Measurements from ENCODE around the gene DGKB. TPM values are rescaled to one million over a fixed set of nuclear protein-coding genes. Genes with fewer than 3 reads are reported as not detected.

The DGKB gene
- total RNA-seq, 1 donor from 2014 or later: not detected

DNA sequence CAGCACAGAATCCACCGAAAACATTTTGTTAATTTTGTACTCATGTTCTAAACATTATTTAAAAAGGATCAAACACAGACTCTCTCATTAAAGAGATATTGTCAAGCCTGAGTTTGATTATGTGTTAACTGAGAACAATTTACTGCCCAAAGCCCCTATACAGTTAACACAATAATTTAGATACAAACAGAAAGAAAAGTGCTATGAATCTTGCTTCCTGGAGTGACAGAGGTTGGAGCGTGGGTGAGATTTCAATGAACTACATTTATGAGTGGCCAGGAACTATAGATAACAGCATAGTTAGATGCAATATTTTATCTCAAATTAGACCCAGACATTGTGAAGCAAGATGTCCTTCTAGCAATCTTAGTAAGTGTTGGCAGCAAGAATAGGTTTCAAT is 464.2 kb downstream of the DGKB start:
- DNase-seq: no peak

DNA sequence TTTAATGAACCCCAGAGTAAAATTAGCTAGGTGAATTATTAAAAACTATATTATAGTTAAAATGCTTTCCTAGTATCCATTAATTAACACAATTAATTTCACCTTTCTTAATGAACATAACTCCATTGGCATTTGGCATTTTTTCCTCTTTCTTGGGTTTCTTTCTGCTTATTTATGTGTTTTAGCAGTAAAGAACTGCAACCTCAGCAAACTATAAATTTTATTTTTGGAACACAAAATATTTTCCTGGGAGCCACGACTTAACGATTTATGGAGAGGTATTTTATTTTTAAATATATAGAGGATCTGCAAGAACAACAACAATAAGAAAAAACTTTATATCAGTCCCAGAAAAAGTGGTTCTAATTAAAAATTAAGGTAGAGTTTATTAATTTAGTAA is 465.7 kb downstream of the DGKB start:
- no peak for DNase-seq

DNA sequence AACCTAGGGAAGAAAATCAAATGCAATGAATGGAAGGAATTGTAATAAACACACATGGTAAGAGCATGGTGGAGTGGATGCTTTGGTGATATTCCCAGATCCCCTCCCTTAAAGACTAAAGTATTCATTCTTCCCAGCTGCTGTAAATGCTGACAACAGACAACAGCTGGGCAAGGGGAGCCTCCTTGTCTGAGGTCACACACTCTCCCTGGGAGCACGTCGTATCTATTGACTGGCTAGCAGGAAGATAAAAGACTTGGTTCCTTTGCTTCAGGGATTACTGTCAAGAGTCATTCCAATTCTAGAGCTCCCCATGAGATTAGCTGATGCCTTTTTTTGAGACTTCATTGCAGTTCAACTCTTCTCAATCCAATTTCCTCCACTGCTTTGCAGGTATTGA is 469.6 kb downstream of the DGKB start:
- DNase-seq: no peak

DNA sequence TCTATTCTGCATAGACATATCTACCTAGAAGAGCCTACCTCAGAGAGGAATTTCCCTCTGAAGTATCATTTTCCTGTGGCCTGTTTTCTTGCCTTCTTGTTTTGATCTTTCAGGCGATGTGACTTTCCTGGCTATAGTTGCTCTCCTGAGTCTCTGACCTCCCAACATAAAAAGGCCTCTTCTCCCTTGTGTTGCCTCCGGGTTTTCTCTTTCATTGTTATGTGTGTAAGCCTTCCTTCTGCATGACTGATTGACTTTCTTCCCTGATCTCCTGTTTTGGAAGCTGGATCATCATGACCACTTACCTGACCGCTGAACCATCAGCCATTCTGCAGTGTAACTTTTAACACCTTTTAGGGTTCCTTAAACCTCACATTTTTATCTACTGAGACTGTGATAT is 471.6 kb downstream of the DGKB start:
- DNase-seq: no peak

DNA sequence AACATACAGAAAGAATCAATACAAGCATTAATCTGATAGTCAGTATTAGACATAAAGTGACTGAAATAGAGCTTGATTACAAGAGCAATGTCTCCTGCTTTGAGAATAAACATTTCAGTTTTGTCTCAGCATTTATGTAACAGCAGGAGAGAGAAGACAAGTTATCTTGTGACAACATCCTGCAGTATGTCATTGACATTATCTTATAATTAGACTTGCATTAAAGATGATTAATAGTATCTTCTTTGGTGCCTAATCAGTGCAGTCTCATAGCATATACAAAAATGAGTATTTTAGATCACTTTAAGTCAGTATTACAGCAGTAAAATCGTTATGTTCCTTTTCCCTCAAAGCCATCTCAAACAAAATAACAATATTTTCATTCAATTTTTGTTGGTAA is 477.0 kb downstream of the DGKB start:
- no peak for DNase-seq

DNA sequence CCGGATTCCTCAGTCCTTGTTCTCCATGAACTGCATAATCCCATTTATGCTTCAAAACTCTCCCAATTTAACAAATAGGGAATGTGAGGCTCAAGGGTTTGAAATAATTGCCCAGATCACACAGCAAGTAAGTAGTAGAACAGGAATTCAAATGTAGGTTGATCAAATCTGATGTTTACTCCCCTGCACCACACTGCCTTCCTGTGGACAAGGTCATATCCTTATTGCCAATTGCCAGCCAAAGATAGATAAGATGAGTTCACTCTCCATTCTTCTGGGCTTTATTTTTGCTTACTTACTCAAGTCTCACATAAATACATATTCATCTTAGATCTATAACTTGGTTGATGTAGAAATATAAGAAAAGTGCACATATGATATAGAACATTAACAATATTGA is 477.9 kb downstream of the DGKB start:
- DNase-seq: no peak

DNA sequence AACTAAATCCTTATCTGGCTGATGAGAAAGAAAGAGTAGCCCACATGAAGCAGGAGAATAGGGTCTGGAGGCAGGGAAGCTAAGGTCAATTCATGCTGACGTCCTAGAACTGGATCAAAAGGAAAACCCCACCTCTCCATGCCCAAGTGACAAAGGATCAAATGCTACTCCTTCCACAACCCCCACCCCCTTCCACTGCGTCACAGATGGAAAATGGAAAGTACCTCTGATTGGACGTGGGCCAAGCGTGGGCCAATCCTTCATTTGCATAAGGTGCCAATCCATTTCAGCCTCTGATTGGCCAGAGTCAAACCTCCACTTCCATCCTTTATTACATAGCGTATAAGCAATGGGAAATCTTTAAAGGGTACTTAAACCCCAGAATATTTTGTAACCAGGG is 481.8 kb downstream of the DGKB start:
- DNase-seq: no peak

DNA sequence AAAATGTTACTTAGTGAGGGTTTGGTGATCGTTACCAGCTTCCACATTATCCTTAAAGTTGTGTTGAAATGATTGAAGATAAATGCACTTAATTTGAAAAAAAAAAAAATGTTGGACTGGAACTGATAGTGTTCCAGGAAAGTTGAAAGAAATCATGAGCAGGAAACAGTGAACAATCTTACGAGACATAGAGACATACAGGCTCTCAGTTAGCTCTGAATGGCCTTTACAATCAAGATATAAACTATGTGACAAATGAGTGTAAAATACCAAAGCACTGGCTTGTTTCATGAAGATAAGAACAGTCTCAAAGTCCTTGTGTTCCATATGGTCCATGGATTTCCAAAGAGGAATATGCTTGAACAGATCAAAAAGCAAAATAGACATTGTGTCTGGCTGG is 483.0 kb downstream of the DGKB start:
- no peak for DNase-seq

DNA sequence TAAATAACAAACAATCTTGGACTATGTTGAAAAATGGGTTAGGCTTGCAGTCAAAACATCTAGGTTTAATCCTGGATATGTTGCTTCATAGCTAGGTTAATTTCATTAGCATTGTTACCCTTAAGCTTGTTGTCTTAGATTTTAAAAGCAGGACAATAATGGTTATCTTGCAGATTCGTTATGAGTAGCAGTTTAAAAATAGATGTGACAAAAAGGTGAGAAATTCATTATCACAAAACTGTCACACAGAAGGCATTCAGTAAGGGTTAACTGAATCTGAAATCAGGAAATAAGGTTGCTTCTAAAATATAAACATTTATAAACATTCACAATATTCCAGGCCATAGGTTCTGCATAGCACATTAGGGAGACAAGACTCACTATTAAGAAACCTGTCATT is 483.9 kb downstream of the DGKB start:
- no peak for DNase-seq

DNA sequence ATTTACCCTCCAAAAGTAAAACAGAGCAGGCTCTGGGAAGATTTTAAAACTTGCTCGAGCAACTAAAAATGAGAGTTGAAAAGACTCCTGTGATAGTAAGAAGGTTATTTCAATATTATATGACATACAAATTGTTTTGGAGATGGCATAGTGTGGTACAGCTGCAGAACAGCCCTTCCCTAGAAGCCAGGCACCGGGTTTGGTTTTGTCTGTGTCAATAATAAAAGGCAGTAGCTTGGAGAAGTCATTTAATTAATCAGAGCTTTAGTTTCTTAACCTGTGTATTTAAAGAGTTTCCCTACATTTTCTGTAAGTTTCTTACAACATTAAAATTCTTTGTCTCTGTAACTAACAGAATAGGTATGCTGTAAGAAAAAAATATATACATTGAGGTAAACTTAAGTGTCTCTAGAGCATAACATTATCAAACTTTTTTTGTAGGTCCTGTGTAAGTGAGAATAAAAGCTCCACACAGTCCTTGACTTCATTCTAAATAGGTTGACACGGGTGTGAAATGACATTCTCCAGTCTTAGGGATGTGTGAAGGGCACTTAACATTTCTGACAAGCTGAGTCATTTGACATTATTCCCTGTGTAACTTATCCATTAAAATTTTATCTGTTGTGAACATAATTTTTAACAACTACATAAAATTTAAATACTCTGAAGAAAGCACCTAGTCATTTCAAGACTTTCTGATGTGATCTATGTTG is 488.1 kb downstream of the DGKB start:
- no peak for DNase-seq

DNA sequence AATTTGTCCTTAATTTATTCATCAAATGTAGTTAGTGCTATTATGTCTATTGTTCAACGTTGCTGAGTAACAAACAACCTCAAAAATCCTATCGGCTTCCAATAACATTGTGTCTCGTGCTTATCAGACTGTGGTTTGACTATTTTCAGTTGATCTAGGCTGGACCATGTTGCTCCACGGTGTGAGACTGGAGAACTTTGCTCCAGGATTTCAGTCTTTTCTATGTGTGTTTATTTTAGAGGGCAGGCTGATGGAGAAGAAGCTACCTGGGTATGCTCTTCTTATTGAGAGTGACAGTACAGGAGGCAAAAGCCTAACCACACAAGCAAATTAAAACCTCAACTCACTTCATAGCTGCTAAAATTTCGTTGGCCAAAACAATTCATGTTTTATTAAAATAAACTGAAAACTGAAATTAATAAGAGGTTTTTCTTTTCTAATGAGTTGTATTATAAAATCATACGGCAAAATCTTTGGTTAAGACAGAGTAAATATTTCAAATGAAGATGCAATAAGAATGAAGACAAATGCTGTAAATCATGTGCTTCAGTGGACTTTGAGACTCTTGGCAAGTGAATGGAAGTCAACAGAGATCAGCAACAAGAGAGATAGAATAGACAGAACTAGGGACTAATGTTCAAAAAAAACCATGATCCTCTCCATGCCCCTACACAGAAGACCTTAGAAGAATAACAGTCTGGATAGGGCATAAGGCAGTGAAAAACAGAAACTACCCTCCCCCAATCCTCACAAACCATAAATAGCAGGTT is 495.1 kb downstream of the DGKB start:
- no peak for DNase-seq

DNA sequence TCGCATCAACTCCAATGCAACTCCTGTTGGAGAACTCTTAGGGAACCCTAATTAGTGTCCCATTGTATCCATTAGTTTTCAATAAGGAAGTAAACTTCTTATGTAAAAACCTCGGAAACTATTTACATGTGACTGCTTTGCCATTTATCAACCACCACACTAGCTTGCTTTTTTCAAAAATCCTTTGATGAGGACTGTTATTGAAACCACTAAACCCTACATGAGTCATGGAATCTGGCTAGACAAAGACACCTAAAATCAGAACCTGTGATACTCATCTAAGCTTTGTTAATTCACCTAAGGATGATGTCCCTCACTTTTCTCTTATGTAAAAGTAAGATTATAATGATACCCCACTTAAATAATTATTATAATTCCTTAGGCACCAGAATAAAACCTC is 499.0 kb downstream of the DGKB start:
- DNase-seq: no peak

DNA sequence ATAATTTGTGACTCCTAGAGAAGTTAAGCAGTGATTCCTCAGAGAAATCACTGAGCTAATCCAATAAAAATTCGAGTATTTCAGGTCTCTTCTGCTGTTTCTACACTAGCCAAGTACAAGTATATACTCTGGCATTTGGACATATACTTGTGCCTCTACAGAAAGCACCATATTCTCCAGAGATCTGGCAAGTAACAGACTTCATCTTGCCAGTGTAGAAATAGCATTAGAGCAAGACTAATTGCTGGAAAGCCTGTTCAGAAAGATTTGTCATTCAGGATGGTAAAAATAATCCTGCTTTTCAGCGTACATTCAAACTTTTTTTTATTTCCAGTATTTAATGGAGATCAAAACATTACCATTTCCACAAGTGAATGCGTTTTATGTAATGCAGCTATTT is 502.3 kb downstream of the DGKB start:
- no peak for DNase-seq

DNA sequence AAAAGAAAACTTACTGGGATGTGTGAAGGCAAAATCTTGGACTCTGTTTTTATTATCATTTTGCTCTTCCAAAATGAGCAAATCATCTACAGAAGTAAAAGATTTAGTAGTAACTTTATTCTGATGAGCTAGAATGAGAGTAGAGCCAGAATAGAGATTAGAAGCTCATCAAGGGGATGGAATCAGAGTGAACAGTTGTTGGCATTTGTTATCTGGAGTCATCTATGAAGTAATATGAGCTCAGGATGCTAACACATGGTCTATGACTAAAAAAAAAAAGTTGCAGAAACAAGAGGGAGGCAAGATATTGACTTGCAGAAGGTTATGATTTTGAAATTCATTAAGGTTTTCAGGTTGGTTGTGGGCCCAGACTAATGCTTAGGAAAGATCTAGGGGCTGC is 504.0 kb downstream of the DGKB start:
- no peak for DNase-seq

DNA sequence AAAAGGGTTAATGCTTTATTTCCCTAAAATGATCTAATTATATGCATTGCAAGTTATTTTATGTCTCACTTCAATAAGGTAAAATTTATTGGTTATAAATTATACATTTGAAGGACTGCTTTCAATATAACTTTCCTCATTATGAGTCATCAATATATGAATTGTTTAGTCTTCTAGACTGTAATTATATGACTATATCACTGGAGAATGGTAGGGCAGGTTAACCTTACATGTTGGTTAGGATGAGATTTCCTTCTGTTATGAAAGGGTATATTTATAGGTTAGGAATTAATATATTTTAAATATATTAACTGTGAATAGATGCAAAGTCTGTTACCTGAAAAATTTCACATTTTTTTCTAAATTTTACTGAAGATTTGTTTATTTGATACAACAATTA is 506.7 kb downstream of the DGKB start:
- DNase-seq: no peak

DNA sequence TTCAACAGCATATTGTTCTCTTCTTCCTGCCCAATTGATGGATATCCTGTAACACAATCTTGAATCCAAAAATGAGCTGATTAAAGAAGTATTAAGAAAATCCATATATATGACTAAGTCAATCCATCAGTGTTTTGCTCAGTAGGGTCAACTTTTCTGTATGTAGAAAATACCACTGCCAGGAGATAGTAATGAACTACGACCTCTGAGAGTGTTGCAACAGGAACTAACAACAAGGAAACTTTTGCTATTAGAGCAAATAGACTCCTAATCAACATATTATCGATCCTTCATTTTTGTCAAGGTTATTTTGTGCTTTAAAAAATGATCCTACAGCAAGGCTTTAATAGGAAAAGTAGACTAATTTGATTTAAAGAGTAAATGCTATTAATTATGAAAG is 507.8 kb downstream of the DGKB start:
- DNase-seq: no peak

DNA sequence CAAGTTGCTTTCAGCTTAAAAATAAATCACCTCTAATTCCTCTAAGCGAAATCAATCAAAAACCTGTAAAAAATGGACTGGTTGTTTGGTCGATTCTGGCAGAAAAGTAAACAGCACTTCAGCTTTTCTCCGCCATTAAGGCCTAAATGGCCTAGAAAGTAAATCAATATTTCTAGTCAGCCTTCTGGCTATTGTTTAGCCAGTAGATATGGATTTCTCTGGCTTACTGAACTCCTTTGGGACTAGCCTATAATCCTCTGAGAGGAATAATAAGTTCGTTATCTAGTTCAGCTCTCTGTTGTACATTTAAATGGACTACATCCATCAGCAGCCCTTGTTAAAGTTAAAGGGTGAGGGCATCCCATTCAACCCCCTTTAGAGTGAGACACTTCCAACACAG is 513.0 kb downstream of the DGKB start:
- no peak for DNase-seq

DNA sequence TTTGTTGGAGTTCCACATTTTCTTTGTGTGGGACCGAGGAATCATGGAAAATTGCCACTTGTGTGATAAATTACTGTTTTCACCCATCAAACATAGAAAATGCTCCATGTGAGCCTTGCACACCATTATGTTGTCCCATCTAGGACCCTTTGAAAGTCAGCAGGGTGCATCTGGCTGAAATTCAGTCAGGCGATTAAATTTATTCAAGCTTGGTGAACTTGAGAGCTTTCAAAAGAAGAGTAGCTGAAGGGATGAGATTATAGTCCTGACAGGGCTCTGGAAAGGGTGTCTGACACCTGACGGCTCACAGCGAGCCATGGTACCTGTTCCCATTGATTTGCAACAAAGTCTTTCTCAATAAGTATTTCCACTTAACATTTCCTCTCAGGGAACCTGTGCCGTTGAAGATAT is 513.4 kb downstream of the DGKB start:
- no peak for DNase-seq

DNA sequence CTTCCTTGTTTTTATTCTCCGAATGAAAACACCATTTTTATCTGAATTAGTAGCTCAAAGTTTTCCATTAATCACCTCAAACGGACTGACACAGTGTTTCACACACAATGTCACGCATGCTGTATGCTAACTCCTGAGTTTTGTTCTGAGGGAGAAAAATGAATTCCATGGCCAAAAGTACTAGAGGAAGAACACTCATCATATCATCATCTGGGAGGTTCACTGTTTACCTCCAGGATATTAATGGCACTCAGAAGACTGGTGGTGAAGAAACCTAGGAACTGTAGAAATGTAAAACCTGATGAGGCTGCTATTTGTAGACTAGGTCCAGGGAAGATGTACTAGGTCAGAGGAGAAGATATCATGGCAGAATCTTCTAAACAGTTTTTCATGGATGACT is 517.5 kb downstream of the DGKB start:
- DNase-seq: no peak

DNA sequence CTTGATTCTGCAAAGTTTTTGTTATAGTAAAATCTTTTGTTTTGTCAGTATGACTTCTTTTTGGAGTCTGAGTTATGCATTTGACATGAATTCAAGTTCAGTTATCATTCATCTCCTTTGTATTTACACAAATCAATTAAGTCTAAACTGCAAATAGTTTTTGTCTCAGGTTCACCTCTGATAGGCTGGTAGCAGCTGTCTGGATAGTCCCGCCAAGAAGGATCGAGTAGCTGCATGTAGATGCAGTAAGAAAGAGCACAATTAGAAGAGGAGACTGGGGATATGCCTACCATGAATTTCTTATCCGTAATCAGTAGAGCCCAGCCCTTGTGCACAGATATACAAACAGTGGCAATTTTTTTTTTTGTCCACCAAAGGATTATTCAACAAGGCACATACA is 520.6 kb downstream of the DGKB start:
- no peak for DNase-seq

DNA sequence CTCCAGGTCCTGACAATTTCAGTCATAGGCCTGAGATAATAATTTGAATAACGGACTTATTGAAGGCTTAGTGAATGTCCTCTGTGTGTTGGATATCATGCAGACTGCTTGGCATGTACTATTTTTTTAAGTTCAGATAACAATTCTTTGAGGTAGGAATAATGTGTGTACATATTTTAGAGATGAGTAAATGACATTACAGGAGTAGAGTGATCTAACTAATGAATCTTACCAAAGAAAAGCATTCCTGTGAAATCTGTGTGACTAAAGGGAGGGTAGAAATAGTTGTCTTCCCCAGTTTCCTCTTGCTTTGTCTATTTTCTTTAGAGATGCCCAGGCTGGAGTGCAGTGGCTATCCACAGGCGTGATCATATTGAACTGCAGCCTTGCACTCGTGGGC is 521.2 kb downstream of the DGKB start:
- no peak for DNase-seq

DNA sequence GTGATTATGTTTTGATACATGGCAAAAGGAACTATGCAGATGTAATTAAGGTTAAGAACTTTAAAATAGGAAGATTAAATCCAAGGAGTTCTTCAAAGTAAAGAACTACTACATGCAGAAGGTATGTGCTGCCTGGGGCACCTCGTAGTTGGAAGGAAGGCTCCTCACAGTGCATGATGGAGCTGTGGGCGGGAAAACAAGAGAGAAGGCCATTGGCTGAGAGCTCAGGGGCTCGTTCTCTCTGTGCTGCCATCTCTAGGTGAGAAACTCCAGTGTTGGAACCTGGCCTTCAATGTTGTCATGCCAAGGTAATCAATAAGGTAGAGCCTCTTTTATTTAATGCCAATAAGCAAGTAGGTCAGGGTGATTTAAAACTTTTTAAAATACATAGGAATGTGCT is 521.7 kb downstream of the DGKB start:
- no peak for DNase-seq

DNA sequence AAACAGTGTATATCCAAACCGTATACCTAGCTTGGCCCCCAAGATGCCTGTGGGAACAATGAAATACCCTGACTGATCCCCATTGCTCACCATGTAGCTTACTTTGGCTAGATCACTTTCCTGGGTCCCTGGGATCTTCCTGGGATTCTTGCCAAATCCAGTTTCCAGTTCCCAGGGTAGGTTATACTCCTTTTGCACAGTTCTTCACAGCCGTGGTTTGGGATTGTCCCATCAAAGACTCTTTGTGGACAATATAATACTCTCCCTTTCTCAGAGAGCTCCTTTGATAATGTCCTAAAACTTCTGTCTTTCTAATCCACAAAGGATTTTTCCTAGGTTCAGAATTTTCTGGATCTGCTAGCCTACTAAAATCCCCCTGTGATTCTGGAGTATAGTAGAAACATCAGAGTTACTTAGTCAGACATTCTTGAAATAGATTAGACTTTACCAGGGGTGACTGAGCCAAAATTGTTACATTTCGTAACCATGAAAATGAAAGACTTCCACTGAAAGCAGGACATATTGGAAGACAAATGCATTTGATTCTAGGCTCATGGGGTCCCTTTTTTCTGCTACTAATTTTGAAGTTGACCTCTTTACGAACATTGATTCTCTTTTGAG is 524.8 kb downstream of the DGKB start:
- no peak for DNase-seq

DNA sequence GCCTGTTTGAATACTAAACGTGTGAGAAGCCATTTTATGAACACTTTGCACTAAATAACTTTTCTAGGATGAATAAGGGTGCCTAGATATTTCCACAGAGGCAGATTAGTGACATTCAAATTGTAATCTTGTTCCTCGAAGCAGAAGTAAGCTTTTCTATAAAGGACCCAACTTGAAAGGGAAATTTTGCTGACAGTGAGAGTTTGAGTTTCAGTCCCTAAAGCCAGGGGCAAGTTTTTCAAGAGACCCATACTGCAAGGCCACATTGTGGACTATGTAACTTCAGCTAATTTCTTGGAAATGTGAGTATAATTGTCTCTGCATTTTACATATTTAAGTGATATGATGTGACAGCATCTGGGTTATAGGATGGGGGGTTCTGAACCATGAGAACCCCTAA is 525.8 kb downstream of the DGKB start:
- DNase-seq: no peak
